OCI-LY7 (cell line): ENCODE measurements around the gene RASGRP4.

Experiments used
- EZH2phosphoT487 ChIP-seq: fragments of 200-600 bp; sonication (generic); IDR thresholded peaks from 2 replicates; pipeline ENCODE4 v1.6.1; 2018; ENCODE audit warnings: low read depth, borderline replicate concordance, mild to moderate bottlenecking, mixed run types, antibody characterized with exemption, low read length, moderate library complexity, mixed read lengths
- TF ChIP-seq, protein P1 (sequence below): fragments of 200-600 bp; sonication (generic); conservative IDR thresholded peaks from 2 replicates; pipeline ENCODE4 v1.5.1; 2014; ENCODE audit warnings: mild to moderate bottlenecking, antibody characterized with exemption, low read length, moderate library complexity, mixed read lengths

DNA sequence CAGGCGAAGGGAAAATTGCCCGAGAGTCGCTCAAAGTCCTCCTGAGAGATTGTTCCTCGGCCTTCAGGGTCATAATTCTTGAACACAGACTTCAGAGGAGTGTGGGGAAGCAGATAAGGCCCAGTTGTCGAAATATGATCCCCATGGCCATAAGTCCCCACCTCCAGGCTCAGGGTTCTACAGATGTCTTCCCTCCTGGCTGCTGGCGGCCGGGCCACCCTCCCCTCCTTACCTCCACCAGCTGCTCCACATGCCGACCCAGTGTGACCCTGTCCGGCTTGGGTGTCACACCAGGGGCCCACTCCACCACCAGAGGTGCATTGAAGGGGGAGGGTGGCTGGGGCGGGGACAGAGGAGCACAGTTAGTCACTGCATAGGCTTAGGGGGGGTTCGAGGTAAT, 13.1 kb downstream of the RASGRP4 start:
- TF ChIP-seq, protein P1, sequence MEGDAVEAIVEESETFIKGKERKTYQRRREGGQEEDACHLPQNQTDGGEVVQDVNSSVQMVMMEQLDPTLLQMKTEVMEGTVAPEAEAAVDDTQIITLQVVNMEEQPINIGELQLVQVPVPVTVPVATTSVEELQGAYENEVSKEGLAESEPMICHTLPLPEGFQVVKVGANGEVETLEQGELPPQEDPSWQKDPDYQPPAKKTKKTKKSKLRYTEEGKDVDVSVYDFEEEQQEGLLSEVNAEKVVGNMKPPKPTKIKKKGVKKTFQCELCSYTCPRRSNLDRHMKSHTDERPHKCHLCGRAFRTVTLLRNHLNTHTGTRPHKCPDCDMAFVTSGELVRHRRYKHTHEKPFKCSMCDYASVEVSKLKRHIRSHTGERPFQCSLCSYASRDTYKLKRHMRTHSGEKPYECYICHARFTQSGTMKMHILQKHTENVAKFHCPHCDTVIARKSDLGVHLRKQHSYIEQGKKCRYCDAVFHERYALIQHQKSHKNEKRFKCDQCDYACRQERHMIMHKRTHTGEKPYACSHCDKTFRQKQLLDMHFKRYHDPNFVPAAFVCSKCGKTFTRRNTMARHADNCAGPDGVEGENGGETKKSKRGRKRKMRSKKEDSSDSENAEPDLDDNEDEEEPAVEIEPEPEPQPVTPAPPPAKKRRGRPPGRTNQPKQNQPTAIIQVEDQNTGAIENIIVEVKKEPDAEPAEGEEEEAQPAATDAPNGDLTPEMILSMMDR = no peak
- no peak for TF ChIP-seq EZH2phosphoT487
